ENCODE measurements around the gene BAIAP3.

Gene BAIAP3

GRCh38 chr16:1354815-1355540 is 21.5 kb downstream of the BAIAP3 start:
- no peak for ATAC-seq
- H3K36me3 Mint-ChIP-seq, result peaks cover 13% of the 10 kb centered on the region
- H3K9me3 Mint-ChIP-seq, result no peaks in the 10 kb centered on the region
- H3K27me3 Mint-ChIP-seq, result no peaks in the 10 kb centered on the region
- H3K4me1 Mint-ChIP-seq, result peaks cover 74% of the 10 kb centered on the region
- H3K4me3 Mint-ChIP-seq, result no peak overlapping the region
- H3K27ac Mint-ChIP-seq, result peak overlapping the region; percentile 6

- peak overlapping the region; percentile 6 for H3K27ac Mint-ChIP-seq
- no peak overlapping the region for H3K4me3 Mint-ChIP-seq
- H3K4me1 Mint-ChIP-seq, result peaks cover 68% of the 10 kb centered on the region
- H3K27me3 Mint-ChIP-seq, result no peaks in the 10 kb centered on the region
- peaks cover 11% of the 10 kb centered on the region for H3K36me3 Mint-ChIP-seq
- ATAC-seq, result no peak
- H3K9me3 Mint-ChIP-seq, result no peaks in the 10 kb centered on the region
Observed at GRCh38 chr16:1355591-1355990, 22.1 kb downstream of the BAIAP3 start.

- no peak for ATAC-seq
- H3K27me3 Mint-ChIP-seq, result no peaks in the 10 kb centered on the region
- no peak overlapping the region for H3K4me3 Mint-ChIP-seq
- H3K4me1 Mint-ChIP-seq, result peaks cover 62% of the 10 kb centered on the region
- H3K36me3 Mint-ChIP-seq, result peaks cover 11% of the 10 kb centered on the region
- H3K9me3 Mint-ChIP-seq, result no peaks in the 10 kb centered on the region
- peak overlapping the region; percentile 63 for H3K27ac Mint-ChIP-seq
Observed at GRCh38 chr16:1356061-1356900, 22.8 kb downstream of the BAIAP3 start.

- Mint-ChIP-seq H3K4me1 (peaks cover 50% of the 10 kb centered on the region), H3K27me3 (no peaks in the 10 kb centered on the region), H3K4me3 (no peak overlapping the region), H3K27ac (peak overlapping the region; percentile 60), H3K36me3 (peaks cover 11% of the 10 kb centered on the region), H3K9me3 (no peaks in the 10 kb centered on the region)
- ATAC-seq, result peak; percentile 64
Observed at GRCh38 chr16:1357906-1358566, 24.6 kb downstream of the BAIAP3 start.

- no peak for ATAC-seq
- Mint-ChIP-seq H3K4me1 (peaks cover 22% of the 10 kb centered on the region), H3K9me3 (no peaks in the 10 kb centered on the region), H3K36me3 (peaks cover 24% of the 10 kb centered on the region), H3K4me3 (no peak overlapping the region), H3K27me3 (no peaks in the 10 kb centered on the region), H3K27ac (no peak overlapping the region)
Observed at GRCh38 chr16:1361685-1362360, 28.4 kb downstream of the BAIAP3 start.

GRCh38 chr16:1362807-1363206 is 29.4 kb downstream of the BAIAP3 start:
- Mint-ChIP-seq H3K9me3 (no peaks in the 10 kb centered on the region), H3K27me3 (no peaks in the 10 kb centered on the region), H3K4me1 (peaks cover 20% of the 10 kb centered on the region), H3K36me3 (peaks cover 24% of the 10 kb centered on the region), H3K27ac (peak overlapping the region; percentile 57), H3K4me3 (no peak overlapping the region)
- no peak for ATAC-seq

GRCh38 chr16:1363501-1364041 is 30.1 kb downstream of the BAIAP3 start:
- Mint-ChIP-seq H3K36me3 (peaks cover 24% of the 10 kb centered on the region), H3K4me3 (no peak overlapping the region), H3K4me1 (peaks cover 13% of the 10 kb centered on the region), H3K27ac (peak overlapping the region; percentile 57), H3K9me3 (no peaks in the 10 kb centered on the region), H3K27me3 (no peaks in the 10 kb centered on the region)
- ATAC-seq, result peak; percentile 91

GRCh38 chr16:1364510-1364909 is 31.1 kb downstream of the BAIAP3 start:
- Mint-ChIP-seq H3K4me1 (peaks cover 8% of the 10 kb centered on the region), H3K9me3 (no peaks in the 10 kb centered on the region), H3K27ac (no peak overlapping the region), H3K4me3 (no peak overlapping the region), H3K27me3 (no peaks in the 10 kb centered on the region), H3K36me3 (peaks cover 24% of the 10 kb centered on the region)
- no peak for ATAC-seq

- no peaks in the 10 kb centered on the region for H3K9me3 Mint-ChIP-seq
- H3K4me1 Mint-ChIP-seq, result peaks cover 8% of the 10 kb centered on the region
- ATAC-seq, result no peak
- H3K27me3 Mint-ChIP-seq, result no peaks in the 10 kb centered on the region
- H3K4me3 Mint-ChIP-seq, result no peak overlapping the region
- H3K36me3 Mint-ChIP-seq, result peaks cover 19% of the 10 kb centered on the region
- H3K27ac Mint-ChIP-seq, result no peak overlapping the region
Observed at GRCh38 chr16:1366060-1366711, 32.7 kb downstream of the BAIAP3 start.

- Mint-ChIP-seq H3K27me3 (no peaks in the 10 kb centered on the region), H3K9me3 (no peaks in the 10 kb centered on the region), H3K4me1 (peaks cover 8% of the 10 kb centered on the region), H3K36me3 (peaks cover 26% of the 10 kb centered on the region), H3K4me3 (no peak overlapping the region), H3K27ac (no peak overlapping the region)
- no peak for ATAC-seq
Observed at GRCh38 chr16:1366712-1367299, 33.4 kb downstream of the BAIAP3 start.

GRCh38 chr16:1367486-1368174 is 34.2 kb downstream of the BAIAP3 start:
- no peak for ATAC-seq
- H3K36me3 Mint-ChIP-seq, result peaks cover 28% of the 10 kb centered on the region
- no peaks in the 10 kb centered on the region for H3K9me3 Mint-ChIP-seq
- no peaks in the 10 kb centered on the region for H3K27me3 Mint-ChIP-seq
- no peak overlapping the region for H3K27ac Mint-ChIP-seq
- H3K4me3 Mint-ChIP-seq, result no peak overlapping the region
- peaks cover 8% of the 10 kb centered on the region for H3K4me1 Mint-ChIP-seq

GRCh38 chr16:1371054-1371978 is 37.9 kb downstream of the BAIAP3 start:
- H3K27ac Mint-ChIP-seq, result no peak overlapping the region
- H3K36me3 Mint-ChIP-seq, result peaks cover 22% of the 10 kb centered on the region
- H3K4me3 Mint-ChIP-seq, result no peak overlapping the region
- no peaks in the 10 kb centered on the region for H3K4me1 Mint-ChIP-seq
- H3K27me3 Mint-ChIP-seq, result no peaks in the 10 kb centered on the region
- ATAC-seq, result no peak
- H3K9me3 Mint-ChIP-seq, result no peaks in the 10 kb centered on the region

Data from stimulated activated memory B cell treated with anti-CD40 and anti-IgM and Interleukin-4, amounts not matched to agents 10 μg/mL and 1 μg/mL and 100 μg/mL, for 72 hours (primary cell).